H7 (cell line): ENCODE data around the gene DNAJC5. TPM values are rescaled to one million over a fixed set of nuclear protein-coding genes. Genes with fewer than 3 reads are reported as not detected.
"Not testable (repeated sequence)": the region's sequence is repeated elsewhere in the genome, so short reads cannot be mapped to it uniquely, and the experiment has no call there.

Experiments
- DNase-seq: peaks from one replicate; pipeline ENCODE4 v3.0.0; 2012
- H3K27me3 ChIP-seq: 2 replicates; pipeline ENCODE4 v1.6.0; 2011; ENCODE audit warnings: mild to moderate bottlenecking, low read length; ENCODE audit not compliant: control insufficient read depth, insufficient read depth
- H3K36me3 ChIP-seq: replicated peaks from 2 replicates; pipeline ENCODE4 v1.5.1; 2011; ENCODE audit warnings: low read length; ENCODE audit not compliant: control insufficient read depth, insufficient read depth
- H3K4me3 ChIP-seq: 2 replicates; pipeline ENCODE4 v1.5.1; 2011; ENCODE audit warnings: low read depth, mild to moderate bottlenecking, control low read depth, low read length, moderate library complexity; ENCODE audit not compliant: insufficient read depth
- total RNA-seq: library from RNA; depleted of rRNA; stranded (reverse); fragments of >200 nt; shearing (Covaris generic); gene quantifications from 2 replicates; pipeline ENCODE4 v1.2.3, GENCODE V29; 2014

DNAJC5 gene
- total RNA-seq, 1 experiment from 2014 or later = 30.8 TPM

DNA sequence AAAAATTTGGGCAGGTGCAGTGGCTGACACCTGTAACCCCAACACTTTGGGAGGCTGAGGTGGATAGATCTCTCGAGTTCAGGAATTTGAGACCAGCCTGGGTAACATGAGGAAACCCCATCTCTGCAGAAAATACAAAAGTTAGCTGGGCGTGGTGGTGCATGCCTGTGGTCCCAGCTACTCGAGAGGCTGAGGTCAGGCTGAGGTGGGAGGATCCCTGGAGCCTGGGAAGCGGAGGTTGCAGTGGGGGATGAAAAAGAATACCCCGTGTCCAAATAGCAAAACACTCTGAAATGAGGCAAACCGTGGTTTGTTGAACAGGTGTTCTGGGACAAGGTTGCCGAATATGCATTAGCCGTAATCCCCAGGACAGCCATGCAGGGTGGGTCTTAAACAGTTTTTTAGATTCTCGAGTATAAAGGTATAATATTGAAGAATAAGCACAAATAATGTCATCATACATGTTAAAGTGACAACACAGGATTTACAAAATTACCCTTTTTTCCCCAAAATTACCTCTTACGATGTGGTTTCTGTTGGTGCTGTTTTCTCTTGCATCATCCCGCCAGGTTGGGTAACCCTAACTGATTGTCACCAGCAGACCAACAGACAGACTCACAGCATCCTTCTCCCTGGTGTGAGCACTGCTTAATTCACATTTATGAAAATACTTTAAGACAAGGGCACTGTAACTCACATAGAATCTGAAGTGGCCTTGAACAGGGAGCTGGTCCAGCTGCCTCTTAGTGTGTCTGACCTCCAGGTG lies 9.1 kb downstream of the DNAJC5 start:
- H3K27me3 ChIP-seq = no peaks in the 10 kb centered on the region
- H3K36me3 ChIP-seq = no peaks in the 10 kb centered on the region
- no peak overlapping the region for H3K4me3 ChIP-seq
- no peak for DNase-seq

DNA sequence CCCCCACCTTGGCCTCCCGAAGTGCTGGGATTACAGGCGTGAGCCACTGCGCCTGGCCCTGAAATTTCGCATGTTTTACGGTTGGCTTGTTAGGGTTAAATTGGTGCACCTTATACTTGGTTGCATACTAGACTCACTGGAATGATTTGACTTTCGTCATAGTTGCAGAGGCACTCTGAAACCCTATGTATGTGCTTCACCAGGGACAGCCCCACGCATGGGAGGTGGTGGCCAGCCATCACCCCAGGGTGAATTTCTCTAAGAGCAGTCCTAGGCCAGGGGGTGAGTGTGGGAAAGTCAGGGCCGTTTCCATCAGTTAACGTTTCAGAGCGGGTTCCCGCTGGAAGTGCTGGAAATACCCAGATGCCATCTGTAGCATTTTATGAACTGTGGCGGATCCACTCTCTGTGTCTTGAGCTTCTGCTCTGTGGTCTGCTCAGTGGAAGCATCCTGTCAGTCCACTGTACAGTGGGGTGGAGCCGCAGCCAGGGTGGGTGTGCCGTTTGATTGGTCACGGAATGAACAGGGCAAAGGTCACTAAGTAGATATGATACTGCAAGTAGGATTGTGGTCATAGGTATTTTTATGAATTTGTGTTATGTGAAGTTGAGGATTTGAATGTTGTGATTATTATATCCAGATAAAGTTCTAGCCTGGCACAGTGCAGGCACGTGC lies 13.2 kb downstream of the DNAJC5 start:
- no peak for DNase-seq
- no peak overlapping the region for H3K4me3 ChIP-seq
- H3K36me3 ChIP-seq = no peaks in the 10 kb centered on the region
- H3K27me3 ChIP-seq = no peaks in the 10 kb centered on the region

DNA sequence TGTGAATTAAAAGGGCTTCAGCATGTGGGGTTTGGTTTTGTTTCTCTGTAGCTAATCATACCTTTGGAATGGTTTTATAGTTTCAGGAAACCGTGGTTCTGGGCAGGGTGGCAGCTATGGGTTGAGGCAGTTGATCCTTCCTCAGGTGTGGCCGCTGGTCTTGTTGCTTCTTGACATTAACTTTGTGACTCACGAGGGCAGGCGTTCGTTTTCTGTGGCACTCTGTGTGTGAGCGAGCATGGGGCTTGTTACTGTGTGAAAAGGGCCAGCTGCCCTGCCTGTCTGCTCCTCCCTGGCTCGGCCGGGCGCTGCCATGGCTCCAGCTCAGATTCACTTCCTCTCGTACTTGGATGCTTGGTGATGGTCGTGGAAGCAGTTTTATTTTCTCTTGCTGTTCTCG lies 16.2 kb downstream of the DNAJC5 start:
- DNase-seq = peak; percentile 55
- H3K27me3 ChIP-seq = no peaks in the 10 kb centered on the region
- no peaks in the 10 kb centered on the region for H3K36me3 ChIP-seq
- no peak overlapping the region for H3K4me3 ChIP-seq

GRCh38 chr20:63913768-63914167 lies 18.8 kb downstream of the DNAJC5 start:
- H3K36me3 ChIP-seq = no peaks in the 10 kb centered on the region; the same call in 1 of the 2 replicates

DNA sequence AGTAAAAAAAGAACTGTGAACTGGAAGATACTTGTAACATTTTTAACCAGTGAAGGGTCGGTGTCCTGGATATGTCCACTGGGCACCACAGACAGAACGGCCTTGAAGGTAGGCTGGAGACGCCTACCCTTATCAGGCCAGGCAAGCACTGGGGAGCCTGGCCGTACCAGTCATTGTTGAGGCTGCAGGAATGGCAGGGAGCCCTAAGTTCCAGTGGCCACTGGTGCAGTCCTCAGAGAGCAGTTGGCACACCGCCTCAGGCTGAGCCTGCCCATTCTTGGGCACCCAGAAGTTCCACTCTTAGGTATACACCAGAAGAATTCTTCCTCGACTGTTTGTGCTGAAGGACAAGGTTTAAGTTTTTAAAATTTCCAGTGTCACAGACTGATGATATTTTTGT lies 20.5 kb downstream of the DNAJC5 start:
- H3K36me3 ChIP-seq = no peaks in the 10 kb centered on the region; the same call in 1 of the 2 replicates
- H3K27me3 ChIP-seq = no peaks in the 10 kb centered on the region
- no peak for DNase-seq
- H3K4me3 ChIP-seq = no peak overlapping the region

More at GRCh38 chr20:63913768-63914167, 18.8 kb downstream of the DNAJC5 start:
- Histone ChIP-seq H3K4me3 (no peak overlapping the region), H3K27me3 (no peaks in the 10 kb centered on the region)
- no peak for DNase-seq

DNA sequence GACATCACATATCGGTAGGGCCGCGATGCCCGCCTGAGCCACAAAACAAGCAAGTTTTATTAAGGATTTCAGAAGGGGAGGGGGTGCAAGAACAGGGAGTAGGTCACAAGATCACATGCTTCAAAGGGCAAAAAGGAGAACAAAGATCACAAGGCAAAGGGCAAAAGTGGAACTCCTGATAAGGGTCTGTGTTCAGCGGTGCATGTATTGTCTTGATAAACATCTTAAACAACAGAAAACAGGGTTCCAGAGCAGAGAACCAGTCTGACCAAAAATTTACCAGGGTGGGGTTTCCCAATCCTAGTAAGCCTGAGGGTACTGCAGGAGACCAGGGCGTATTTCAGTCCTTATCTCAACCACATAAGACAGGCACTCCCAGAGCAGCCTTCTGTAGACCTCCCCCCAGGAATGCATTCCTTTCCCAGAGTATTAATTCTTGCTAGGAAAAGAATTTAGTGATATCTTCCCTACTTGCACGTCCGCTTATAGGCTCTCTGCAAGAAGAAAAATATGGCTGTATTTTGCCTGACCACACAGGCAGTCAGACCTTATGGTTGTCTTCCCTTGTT lies 21.5 kb downstream of the DNAJC5 start:
- not testable (repeated sequence) for H3K4me3 ChIP-seq, DNase-seq, H3K36me3 ChIP-seq

GRCh38 chr20:63917811-63918210 lies 22.9 kb downstream of the DNAJC5 start:
- no peak for DNase-seq
- Histone ChIP-seq H3K36me3 (no peaks in the 10 kb centered on the region; the same call in 1 of the 2 replicates), H3K4me3 (no peak overlapping the region), H3K27me3 (no peaks in the 10 kb centered on the region)

More for the DNA sequence above, 21.5 kb downstream of the DNAJC5 start:
- H3K27me3 ChIP-seq = not testable (repeated sequence)

DNA sequence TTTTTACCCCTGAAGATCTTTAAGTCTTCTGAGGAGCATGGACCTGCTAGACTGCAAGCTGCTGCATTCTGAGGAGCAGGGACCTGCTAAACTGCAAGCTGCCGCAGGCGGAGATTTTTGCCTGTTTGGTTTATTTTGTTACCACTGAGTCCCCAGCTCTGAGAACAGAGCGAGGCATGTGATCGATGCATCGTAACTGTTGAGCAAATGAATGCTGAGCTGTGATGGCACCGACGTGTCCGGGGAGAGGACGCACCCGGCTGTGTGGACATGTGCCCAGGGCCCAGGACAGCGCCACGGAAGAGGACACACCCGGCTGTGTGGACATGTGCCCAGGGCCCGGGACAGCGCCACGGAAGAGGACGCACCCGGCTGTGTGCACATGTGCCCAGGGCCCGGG lies 24.2 kb downstream of the DNAJC5 start:
- no peak for DNase-seq
- Histone ChIP-seq H3K4me3 (no peak overlapping the region), H3K36me3 (no peaks in the 10 kb centered on the region; the same call in 1 of the 2 replicates), H3K27me3 (no peaks in the 10 kb centered on the region)

GRCh38 chr20:63920226-63920625 lies 25.3 kb downstream of the DNAJC5 start:
- H3K36me3 ChIP-seq = no peaks in the 10 kb centered on the region; the same call in 1 of the 2 replicates
- H3K27me3 ChIP-seq = no peaks in the 10 kb centered on the region
- no peak overlapping the region for H3K4me3 ChIP-seq
- peak; percentile 36 for DNase-seq

GRCh38 chr20:63923651-63924050 lies 28.7 kb downstream of the DNAJC5 start:
- Histone ChIP-seq H3K36me3 (peaks cover 3% of the 10 kb centered on the region), H3K4me3 (no peak overlapping the region), H3K27me3 (no peaks in the 10 kb centered on the region)
- DNase-seq = no peak

DNA sequence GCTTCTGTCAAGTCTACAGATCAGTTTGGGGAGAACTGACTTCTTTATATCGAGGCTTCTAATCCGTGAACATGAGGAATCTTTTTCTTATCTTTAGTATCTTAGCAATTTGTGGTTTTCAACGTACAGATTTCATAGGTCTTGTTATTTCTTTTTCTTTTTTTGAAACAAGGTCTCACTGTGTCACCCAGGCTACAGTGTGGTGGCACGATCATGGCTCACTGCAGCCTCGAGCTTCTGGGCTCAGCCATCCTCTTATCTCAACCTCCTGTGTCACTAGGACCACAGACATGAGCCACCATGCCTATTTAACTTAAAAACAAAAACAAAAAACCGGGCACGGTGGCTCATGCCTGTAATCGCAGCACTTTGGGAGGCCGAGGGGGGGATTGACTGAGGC lies 29.3 kb downstream of the DNAJC5 start:
- Histone ChIP-seq H3K27me3 (no peaks in the 10 kb centered on the region), H3K4me3 (no peak overlapping the region), H3K36me3 (peaks cover 4% of the 10 kb centered on the region)
- DNase-seq = no peak

GRCh38 chr20:63926298-63926697 lies 31.4 kb downstream of the DNAJC5 start:
- Histone ChIP-seq H3K4me3 (no peak overlapping the region), H3K27me3 (no peaks in the 10 kb centered on the region), H3K36me3 (peaks cover 11% of the 10 kb centered on the region)
- DNase-seq = no peak

GRCh38 chr20:63929071-63929470 lies 34.1 kb downstream of the DNAJC5 start:
- H3K36me3 ChIP-seq = peaks cover 11% of the 10 kb centered on the region
- H3K4me3 ChIP-seq = no peak overlapping the region
- DNase-seq = peak; percentile 40
- H3K27me3 ChIP-seq = no peaks in the 10 kb centered on the region

DNA sequence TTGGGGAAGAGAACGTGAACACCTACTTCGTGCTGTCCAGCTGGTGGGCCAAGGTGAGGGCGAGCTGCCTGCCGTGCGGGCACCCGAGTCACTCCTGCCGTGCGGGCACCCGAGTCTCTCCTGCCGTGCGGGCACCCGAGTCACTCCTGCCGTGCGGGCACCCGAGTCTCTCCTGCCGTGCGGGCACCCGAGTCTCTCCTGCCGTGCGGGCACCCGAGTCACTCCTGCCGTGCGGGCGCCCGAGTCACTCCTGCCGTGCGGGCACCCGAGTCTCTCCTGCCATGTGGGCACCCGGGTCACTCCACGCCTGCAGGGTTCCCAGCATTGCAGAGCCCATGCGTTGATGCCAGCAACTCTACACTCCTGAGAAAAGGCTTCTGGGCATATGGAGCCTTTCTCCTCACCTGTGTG lies 34.6 kb downstream of the DNAJC5 start:
- not testable (repeated sequence) for DNase-seq, H3K4me3 ChIP-seq, H3K27me3 ChIP-seq
- H3K36me3 ChIP-seq = peaks cover 11% of the 10 kb centered on the region
